GM12878 (cell line): ENCODE data around the gene LYPLA2.

ENCODE experiments used
- CBFB ChIP-seq: IDR thresholded peaks from 2 replicates; pipeline ENCODE4 v1.6.1; 2016; ENCODE audit warnings: antibody characterized with exemption, low read depth
- CTCF ChIP-seq, 3 experiments: IDR thresholded peaks in 2 of 3; conservative IDR thresholded peaks in 1 of 3; 2 replicates each; pipeline ENCODE4 v1.5.1; 2011; ENCODE audit warnings: low read depth in 3 of 3, low read length in 3 of 3, mild to moderate bottlenecking in 3 of 3, control low read depth in 2 of 3, moderate library complexity in 2 of 3, inconsistent platforms in 1 of 3, mixed read lengths in 1 of 3; ENCODE audit not compliant: control insufficient read depth in 2 of 3, insufficient read depth in 1 of 3; ENCODE audit errors: extremely low read depth in 1 of 3
- ELK1 ChIP-seq: IDR thresholded peaks from 2 replicates; pipeline ENCODE4 v1.6.1; 2012; ENCODE audit warnings: low read depth, low read length, improper control_type of control experiment
- GABPA ChIP-seq: IDR thresholded peaks from 2 replicates; pipeline ENCODE4 v1.6.1; 2014; ENCODE audit warnings: antibody characterized with exemption, low read depth, mild to moderate bottlenecking, inconsistent platforms
- USF2 ChIP-seq: IDR thresholded peaks from 2 replicates; pipeline ENCODE4 v1.6.1; 2011; ENCODE audit warnings: low read depth, low read length, improper control_type of control experiment, borderline replicate concordance
- ZNF24 ChIP-seq: fragments of 450-650 bp; IDR thresholded peaks from 2 replicates; pipeline ENCODE4 v1.6.1; 2017; ENCODE audit warnings: antibody characterized with exemption, mild to moderate bottlenecking

GRCh38 chr1:23748016-23748415, 42.9 kb upstream of the LYPLA2 start:
- TF ChIP-seq USF2 (no peak), ZNF24 (no peak), CTCF (IDR thresholded peaks at IDR 0.05 in 2 of 3, conservative IDR thresholded peaks at IDR 0.05 in 1 of 3; ENCODE audit: control insufficient read depth in 2 of 3, extremely low read depth in 1 of 3, insufficient read depth in 1 of 3, low read depth in 3 of 3, low read length in 3 of 3) (no peak), GABPA (no peak), ELK1 (no peak), CBFB (no peak)
